Measurements from ENCODE around the gene VPS72.

- no peak for TF ChIP-seq LBX2 (CRISPR knock-in tag; IDR thresholded peaks at IDR 0.05; ENCODE audit: borderline replicate concordance)
- peak in 1 of 2 experiments; percentile 46; a peak in 1 of 4 replicates for TF ChIP-seq REST (IDR thresholded peaks at IDR 0.05; ENCODE audit: borderline replicate concordance in 1 of 2, low read depth in 1 of 2, low read length in 2 of 2)
- no peak for TF ChIP-seq ZNF512B (CRISPR knock-in tag; IDR thresholded peaks at IDR 0.05; ENCODE audit: borderline replicate concordance)
- TF ChIP-seq ZNF281 (CRISPR knock-in tag; IDR thresholded peaks at IDR 0.05; ENCODE audit: borderline replicate concordance), result no peak; the same call in 1 of the 2 replicates
These were observed at the start of gene VPS72 for GRCh38 chr1:151189637-151190445.

Measured in HepG2 (cell line).